Lower leg skin (tissue), 4 donors: ENCODE data around the gene PERM1. TPM values are rescaled to one million over a fixed set of nuclear protein-coding genes. Genes with fewer than 3 reads are reported as not detected.

Source experiments
- DNase-seq, 2 donors: peaks; one replicate each; pipeline ENCODE4 v3.0.0-alpha.2; 2019; ENCODE audit warnings: low spot score in 2 of 2
- H3K4me3 ChIP-seq: fragments of 200-600 bp; sonication (generic); 2 replicates; pipeline ENCODE4 v1.5.1; 2017; ENCODE audit warnings: mild to moderate bottlenecking, low read depth; ENCODE audit not compliant: poor library complexity, severe bottlenecking
- CTCF ChIP-seq, 3 donors: fragments of 450-650 bp; IDR thresholded peaks; one replicate each; pipeline ENCODE4 v1.5.1; 2016; ENCODE audit warnings: antibody characterized with exemption in 3 of 3, mild to moderate bottlenecking in 3 of 3, moderate library complexity in 2 of 3
- POLR2A ChIP-seq, 2 donors: fragments of 450-650 bp; IDR thresholded peaks; one replicate each; pipeline ENCODE4 v1.6.1; 2016 to 2017; ENCODE audit warnings: antibody characterized with exemption in 2 of 2, mild to moderate bottlenecking in 1 of 2, moderate library complexity in 1 of 2
- WGBS, 2 donors: methylation state at CpG; one replicate each; pipeline ENCODE4 v1.1.5; 2018; 5-methylcytosine and 5-hydroxymethylcytosine counted together
- intact Hi-C: fragments of 100-400 bp; cut with DNase I; formaldehyde crosslinking; loops from one replicate; pipeline ENCODE4 v1.15.0; 2023; ENCODE audit warnings: low total_unique reads
- total RNA-seq, 4 donors: library from RNA; depleted of rRNA; stranded (reverse); fragments of >200 nt; gene quantifications; one replicate each; pipeline ENCODE4 v1.1.0, GENCODE V29; 2016

The PERM1 gene
- total RNA-seq, 4 donors from 2014 or later = 0.17 to 0.46 (median 0.29) TPM; not detected in 1

GRCh38 chr1:971751-972506 is 10.0 kb downstream of the PERM1 start:
- WGBS, 2 donors = 79 to 84% methylated on average over 23 to 28 of the region's 34 CpGs
- H3K4me3 ChIP-seq = no peak overlapping the region
- no peak for DNase-seq
- intact Hi-C loops = no loop called here
- TF ChIP-seq CTCF (IDR thresholded peaks at IDR 0.05) (no peak), POLR2A (IDR thresholded peaks at IDR 0.05) (no peak)

- intact Hi-C loops = no loop called here
- WGBS, 2 donors = 22 to 30% methylated on average over 27 of the region's 42 CpGs
- TF ChIP-seq CTCF (IDR thresholded peaks at IDR 0.05) = no peak
- TF ChIP-seq POLR2A (IDR thresholded peaks at IDR 0.05) = no peak
- H3K4me3 ChIP-seq = no peak overlapping the region
- DNase-seq = no peak
Observed at GRCh38 chr1:970973-971730, 10.7 kb downstream of the PERM1 start.

- TF ChIP-seq CTCF (IDR thresholded peaks at IDR 0.05) (no peak), POLR2A (IDR thresholded peaks at IDR 0.05) (no peak)
- no peak overlapping the region for H3K4me3 ChIP-seq
- 23 to 26% methylated on average over 30 to 33 of the region's 33 CpGs for WGBS, 2 donors
- no peak for DNase-seq
- intact Hi-C loops = no loop called here
Observed at GRCh38 chr1:970242-970972, 11.5 kb downstream of the PERM1 start.

- 80 to 83% methylated on average over 15 of the region's 15 CpGs for WGBS, 2 donors
- no peak for DNase-seq
- intact Hi-C loops = no loop called here
- H3K4me3 ChIP-seq = no peak overlapping the region
- TF ChIP-seq POLR2A (IDR thresholded peaks at IDR 0.05) (no peak), CTCF (IDR thresholded peaks at IDR 0.05) (no peak)
Observed at GRCh38 chr1:969260-969855, 12.5 kb downstream of the PERM1 start.

- WGBS, 2 donors = 49 to 50% methylated on average over 14 to 17 of the region's 23 CpGs
- TF ChIP-seq POLR2A (IDR thresholded peaks at IDR 0.05) = no peak
- TF ChIP-seq CTCF (IDR thresholded peaks at IDR 0.05) = no peak
- no peak for DNase-seq
- H3K4me3 ChIP-seq = no peak overlapping the region
- intact Hi-C loops = no loop called here
Observed at GRCh38 chr1:967466-968343, 14.2 kb downstream of the PERM1 start.
